Stimulated activated CD4-positive, alpha-beta T cell treated with anti-CD3 and anti-CD28 coated beads, Interleukin-1b, Interleukin-23, amount 100 ng/mL, for 48 hours (primary cell): Measurements from ENCODE around the gene MZB1.
"Not testable (repeated sequence)": the region's sequence is repeated elsewhere in the genome, so short reads cannot be mapped to it uniquely, and the experiment has no call there.

Experiments used
- DNase-seq: peaks from one replicate; pipeline ENCODE4 v3.0.0-alpha.2; 2020

Gene MZB1

GRCh38 chr5:139371482-139372435 is 18.0 kb downstream of the MZB1 start:
- DNase-seq: no peak

- no peak for DNase-seq
Measured at GRCh38 chr5:139369181-139369580, 20.5 kb downstream of the MZB1 start.

GRCh38 chr5:139368613-139369012 is 21.1 kb downstream of the MZB1 start:
- no peak for DNase-seq

- DNase-seq: no peak
Measured at GRCh38 chr5:139364466-139364865, 25.2 kb downstream of the MZB1 start.

- no peak for DNase-seq
Measured at GRCh38 chr5:139363937-139364336, 25.8 kb downstream of the MZB1 start.

GRCh38 chr5:139361835-139362429 is 27.8 kb downstream of the MZB1 start:
- DNase-seq: no peak

- DNase-seq: no peak
Measured at GRCh38 chr5:139360384-139360783, 29.3 kb downstream of the MZB1 start.

GRCh38 chr5:139358064-139358463 is 31.6 kb downstream of the MZB1 start:
- DNase-seq: no peak

GRCh38 chr5:139355900-139356299 is 33.8 kb downstream of the MZB1 start:
- DNase-seq: not testable (repeated sequence)

GRCh38 chr5:139354186-139354585 is 35.5 kb downstream of the MZB1 start:
- DNase-seq: no peak

- not testable (repeated sequence) for DNase-seq
Measured at GRCh38 chr5:139347863-139348262, 41.9 kb downstream of the MZB1 start.

- not testable (repeated sequence) for DNase-seq
Measured at GRCh38 chr5:139345442-139345841, 44.3 kb downstream of the MZB1 start.

GRCh38 chr5:139344177-139344576 is 45.5 kb downstream of the MZB1 start:
- no peak for DNase-seq

- DNase-seq: no peak
Measured at GRCh38 chr5:139343476-139343875, 46.2 kb downstream of the MZB1 start.

- no peak for DNase-seq
Measured at GRCh38 chr5:139342423-139342723, 47.3 kb downstream of the MZB1 start.

- peak; percentile 97 for DNase-seq
Measured at GRCh38 chr5:139341689-139342422, 47.9 kb downstream of the MZB1 start, which contains the start of gene PAIP2. Gene PAIP2, plus strand, starts transcription at chr5:139341854. Its CDS starts 21,931 bp downstream, at chr5:139363785.

- DNase-seq: no peak
Measured at GRCh38 chr5:139341187-139341688, 48.5 kb downstream of the MZB1 start.

- DNase-seq: no peak
Measured at GRCh38 chr5:139340051-139340450, 49.7 kb downstream of the MZB1 start.
